BLaER1 treated with 17β-estradiol and CSF1 and Interleukin-3, amounts not matched to agents 10 nM and 100 nM (cell line): Measurements from ENCODE around the gene SSX2IP.
A peak's percentile ranks its signal among the peaks of the same experiment; 100 is the strongest.
"Not testable (repeated sequence)": the region's sequence is repeated elsewhere in the genome, so short reads cannot be mapped to it uniquely, and the experiment has no call there.

Source experiments
- H3K27ac ChIP-seq, 11 experiments: shearing (Covaris generic); formaldehyde crosslinking; 2 replicates each; pipeline ENCODE4 v1.8.1; 2022
- H3K27me3 ChIP-seq, 11 experiments: shearing (Covaris generic); formaldehyde crosslinking; 2 replicates each; pipeline ENCODE4 v1.8.1; 2022
- H3K36me3 ChIP-seq, 11 experiments: shearing (Covaris generic); formaldehyde crosslinking; 2 replicates each; pipeline ENCODE4 v1.8.1; 2022
- H3K4me1 ChIP-seq, 10 experiments: shearing (Covaris generic); formaldehyde crosslinking; 2 replicates each; pipeline ENCODE4 v1.8.1; 2022
- H3K4me2 ChIP-seq, 11 experiments: shearing (Covaris generic); formaldehyde crosslinking; 2 replicates each; pipeline ENCODE4 v1.8.1; 2022
- H3K4me3 ChIP-seq, 10 experiments: shearing (Covaris generic); formaldehyde crosslinking; 2 replicates each; pipeline ENCODE4 v1.8.1; 2022
- H3K9ac ChIP-seq, 11 experiments: shearing (Covaris generic); formaldehyde crosslinking; 2 replicates each; pipeline ENCODE4 v1.8.1; 2022
- H3K9me3 ChIP-seq, 11 experiments: shearing (Covaris generic); formaldehyde crosslinking; replicated peaks in 1 of 11; 2 replicates each; pipeline ENCODE4 v1.8.1; 2022
- H4K20me1 ChIP-seq, 11 experiments: shearing (Covaris generic); formaldehyde crosslinking; 2 replicates each; pipeline ENCODE4 v1.8.1; 2022
- Cebpa-rat ChIP-seq, 11 experiments: shearing (Covaris generic); IDR thresholded peaks; 2 replicates each; pipeline ENCODE4 v1.8.1; 2022

The SSX2IP gene

DNA sequence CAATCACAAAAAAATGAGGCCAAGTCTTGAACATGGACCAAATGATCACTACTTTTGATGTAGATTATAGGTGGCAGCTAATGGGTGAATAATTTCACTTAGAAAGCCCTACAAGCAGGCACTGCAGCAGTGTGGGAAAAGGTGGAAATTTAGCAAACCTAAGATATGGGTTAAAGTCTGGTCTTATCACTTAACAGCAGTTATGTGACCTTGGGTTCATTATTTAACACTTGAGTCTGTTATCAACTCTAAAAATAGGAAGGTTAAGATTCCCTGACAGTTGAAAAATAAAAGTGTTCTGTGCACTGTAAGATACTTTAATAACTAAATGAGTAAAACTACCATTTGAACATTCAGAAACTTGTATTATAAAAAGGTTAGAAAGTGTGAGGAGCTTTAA, 47.5 kb downstream of the SSX2IP start:
- Histone ChIP-seq H3K4me2 (no peak overlapping the region), H3K9me3 (no peaks in the 10 kb centered on the region), H3K4me3 (no peak overlapping the region), H3K9ac (no peak overlapping the region), H3K27ac (no peak overlapping the region), H3K4me1 (no peaks in the 10 kb centered on the region), H3K36me3 (peaks cover 0 to 15% (median 5%) of the 10 kb centered on the region in 11 experiments; a peak in 7 of 22 replicates), H3K27me3 (no peaks in the 10 kb centered on the region), H4K20me1 (no peaks in the 10 kb centered on the region)
- no peak for TF ChIP-seq Cebpa-rat (IDR thresholded peaks at IDR 0.05)

DNA sequence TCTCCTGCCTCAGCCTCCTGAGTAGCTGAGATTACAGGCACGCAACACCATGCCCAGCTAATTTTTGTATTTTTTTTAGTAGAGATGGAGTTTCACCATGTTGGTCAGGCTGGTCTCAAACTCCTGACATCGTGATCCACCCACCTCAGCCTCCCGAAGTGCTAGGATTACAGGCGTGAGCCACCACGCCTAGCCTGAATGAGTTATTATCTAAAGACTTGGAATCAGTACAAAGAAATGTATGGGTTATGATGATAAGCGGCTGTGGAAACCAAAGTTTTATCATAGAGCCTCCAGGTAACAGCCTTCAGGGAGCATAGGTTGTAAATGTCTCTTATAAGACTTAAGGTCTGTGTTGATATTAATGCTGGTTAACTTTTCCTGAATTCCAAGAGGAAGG, 50.5 kb downstream of the SSX2IP start:
- H3K27me3 ChIP-seq, H4K20me1 ChIP-seq, H3K4me2 ChIP-seq, H3K36me3 ChIP-seq, H3K4me1 ChIP-seq, H3K9ac ChIP-seq, H3K27ac ChIP-seq, H3K4me3 ChIP-seq: not testable (repeated sequence)
- H3K9me3 ChIP-seq = peaks cover 7 to 14% (median 12%) of the 10 kb centered on the region in 11 experiments; a peak in 14 of 22 replicates

DNA sequence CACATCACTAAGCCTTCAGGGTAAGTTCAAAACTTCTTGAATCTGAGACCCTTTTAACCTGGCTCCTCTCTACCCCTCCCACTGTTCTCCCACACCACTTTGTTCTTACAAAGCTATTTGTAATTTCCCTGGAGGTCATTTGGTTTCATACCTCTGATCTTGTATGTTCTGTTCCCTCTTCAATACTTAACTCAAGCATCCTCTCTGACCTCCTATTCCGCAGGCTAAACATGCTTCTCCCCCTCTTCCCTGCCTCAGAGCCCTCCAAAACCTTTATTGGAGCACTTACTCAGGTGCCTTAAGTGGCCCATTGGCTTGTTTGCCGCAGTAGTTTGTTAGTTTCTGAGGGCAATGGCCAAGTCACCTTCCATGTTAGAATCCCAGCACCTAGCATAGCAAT, 54.8 kb downstream of the SSX2IP start:
- H3K9ac ChIP-seq = no peak overlapping the region
- H3K4me1 ChIP-seq = peaks cover 0 to 11% (median 0%) of the 10 kb centered on the region in 10 experiments; a peak in 3 of 20 replicates
- TF ChIP-seq Cebpa-rat (IDR thresholded peaks at IDR 0.05) = no peak
- H3K4me2 ChIP-seq = no peak overlapping the region
- H3K27me3 ChIP-seq = no peaks in the 10 kb centered on the region
- no peaks in the 10 kb centered on the region for H3K36me3 ChIP-seq
- H3K27ac ChIP-seq = no peak overlapping the region
- H3K9me3 ChIP-seq = peaks cover 7 to 14% (median 12%) of the 10 kb centered on the region in 11 experiments; a peak in 14 of 22 replicates
- H3K4me3 ChIP-seq = no peak overlapping the region
- H4K20me1 ChIP-seq = no peaks in the 10 kb centered on the region

DNA sequence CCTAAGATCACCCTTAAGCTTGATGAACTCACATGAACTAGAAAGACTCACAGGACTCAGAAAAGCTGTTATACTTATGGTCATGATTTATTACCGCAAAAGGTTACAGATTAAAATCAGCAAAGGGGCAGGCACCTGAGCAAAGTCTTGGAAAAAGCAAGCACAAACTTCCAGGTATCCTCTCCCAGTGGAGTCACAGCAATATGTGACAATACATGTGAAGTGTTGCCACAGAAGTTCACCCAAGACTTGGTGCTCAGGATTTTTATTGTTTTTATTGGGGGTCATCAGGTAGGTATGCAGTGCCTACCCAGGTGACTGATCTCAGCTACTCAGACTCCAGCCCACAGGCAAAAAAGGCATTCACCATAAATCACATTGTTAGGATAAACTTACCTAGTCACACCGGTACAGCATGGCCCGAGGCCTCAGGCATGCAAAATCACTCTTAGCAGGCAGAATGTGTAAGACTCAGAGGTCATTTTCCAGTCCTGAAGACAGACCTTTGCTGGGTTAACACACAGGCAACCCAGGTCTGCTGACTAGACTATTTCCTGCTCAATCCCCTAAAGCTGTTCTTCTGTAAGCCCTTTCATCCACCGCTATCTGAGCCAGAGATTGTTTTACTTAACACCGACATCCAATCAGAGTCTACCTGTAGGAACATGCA, 55.6 kb downstream of the SSX2IP start:
- Histone ChIP-seq H3K9ac (no peak overlapping the region), H3K4me3 (no peak overlapping the region), H4K20me1 (no peaks in the 10 kb centered on the region), H3K4me1 (peaks cover 0 to 11% (median 0%) of the 10 kb centered on the region in 10 experiments; a peak in 3 of 20 replicates), H3K27me3 (no peaks in the 10 kb centered on the region), H3K36me3 (no peaks in the 10 kb centered on the region), H3K4me2 (no peak overlapping the region), H3K27ac (no peak overlapping the region), H3K9me3 (peaks cover 7 to 14% (median 12%) of the 10 kb centered on the region in 11 experiments; a peak in 14 of 22 replicates)
- no peak for TF ChIP-seq Cebpa-rat (IDR thresholded peaks at IDR 0.05)

DNA sequence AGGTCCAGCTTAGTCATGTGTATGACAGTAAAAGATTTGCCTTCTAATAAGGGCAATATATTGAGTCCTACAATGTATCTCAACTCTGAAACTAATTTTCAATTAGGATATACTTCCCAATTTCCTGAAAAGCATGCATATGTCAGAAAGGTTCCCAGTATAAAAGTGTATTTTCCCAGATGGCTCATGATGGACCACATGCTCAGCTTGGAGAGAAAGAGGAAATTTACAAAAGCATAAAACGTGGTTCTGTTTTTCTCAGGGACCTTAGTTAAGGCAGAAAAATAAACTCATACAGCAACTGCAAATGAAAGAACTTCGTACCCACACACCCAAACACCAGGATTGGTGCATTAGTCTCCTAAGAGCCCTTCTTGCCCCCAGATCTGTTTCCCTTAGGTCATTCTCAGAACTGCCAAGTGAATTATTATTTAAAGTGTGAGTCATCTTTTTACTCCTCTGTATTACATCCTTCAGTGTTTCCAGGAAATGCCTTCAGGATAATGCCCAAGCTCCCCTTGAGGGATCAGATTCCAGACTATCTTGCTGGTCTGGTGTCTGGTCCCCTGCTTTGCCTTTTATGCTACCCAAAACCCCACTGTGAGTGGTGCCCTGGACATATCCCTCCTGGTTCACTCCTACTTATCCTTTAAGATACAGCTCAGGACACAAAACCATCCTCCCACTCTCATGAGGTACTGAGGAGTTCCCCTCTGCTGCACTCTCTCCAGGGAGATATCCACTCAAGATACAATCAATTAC, 57.4 kb downstream of the SSX2IP start:
- 0 out of 22 replicates have a peak overlapping the region, but pooled peaks of 3 of the 11 experiments have one; percentile 3 to 8 (median 8) for H3K4me2 ChIP-seq
- no peaks in the 10 kb centered on the region for H3K36me3 ChIP-seq
- no peak overlapping the region for H3K9ac ChIP-seq
- H3K4me3 ChIP-seq = no peak overlapping the region
- H4K20me1 ChIP-seq = no peaks in the 10 kb centered on the region
- TF ChIP-seq Cebpa-rat (IDR thresholded peaks at IDR 0.05) = no peak
- no peak overlapping the region for H3K27ac ChIP-seq
- H3K27me3 ChIP-seq = no peaks in the 10 kb centered on the region
- H3K9me3 ChIP-seq = peaks cover 7 to 19% (median 12%) of the 10 kb centered on the region in 11 experiments; a peak in 14 of 22 replicates
- H3K4me1 ChIP-seq = peaks cover 0 to 11% (median 0%) of the 10 kb centered on the region in 10 experiments; a peak in 3 of 20 replicates

DNA sequence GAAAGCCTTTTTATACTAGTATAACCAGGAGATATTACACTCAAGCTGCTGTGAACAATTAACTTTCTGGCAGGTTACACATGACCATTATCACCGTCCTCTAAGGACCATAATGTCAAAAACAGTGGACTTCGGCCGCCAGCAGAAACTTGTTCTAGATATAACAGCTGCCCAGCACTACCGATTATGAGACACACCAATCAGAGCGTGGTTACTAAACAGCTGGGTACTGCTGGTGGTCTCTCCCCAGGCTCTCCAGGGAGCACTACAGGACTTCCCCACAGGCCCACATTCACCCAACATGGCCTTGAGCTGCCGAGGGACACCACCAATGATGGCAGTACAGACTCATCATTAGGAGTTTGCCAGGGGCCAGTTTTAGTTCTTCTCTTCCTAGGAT, 58.1 kb downstream of the SSX2IP start:
- no peak overlapping the region for H3K27ac ChIP-seq
- no peak overlapping the region for H3K4me2 ChIP-seq
- no peaks in the 10 kb centered on the region for H3K27me3 ChIP-seq
- H3K36me3 ChIP-seq = no peaks in the 10 kb centered on the region
- H4K20me1 ChIP-seq = no peaks in the 10 kb centered on the region
- TF ChIP-seq Cebpa-rat (IDR thresholded peaks at IDR 0.05) = no peak
- no peak overlapping the region for H3K4me3 ChIP-seq
- H3K9me3 ChIP-seq = peaks cover 7 to 19% (median 12%) of the 10 kb centered on the region in 11 experiments; a peak in 14 of 22 replicates
- H3K4me1 ChIP-seq = peaks cover 0 to 11% (median 0%) of the 10 kb centered on the region in 10 experiments; a peak in 3 of 20 replicates
- no peak overlapping the region for H3K9ac ChIP-seq

DNA sequence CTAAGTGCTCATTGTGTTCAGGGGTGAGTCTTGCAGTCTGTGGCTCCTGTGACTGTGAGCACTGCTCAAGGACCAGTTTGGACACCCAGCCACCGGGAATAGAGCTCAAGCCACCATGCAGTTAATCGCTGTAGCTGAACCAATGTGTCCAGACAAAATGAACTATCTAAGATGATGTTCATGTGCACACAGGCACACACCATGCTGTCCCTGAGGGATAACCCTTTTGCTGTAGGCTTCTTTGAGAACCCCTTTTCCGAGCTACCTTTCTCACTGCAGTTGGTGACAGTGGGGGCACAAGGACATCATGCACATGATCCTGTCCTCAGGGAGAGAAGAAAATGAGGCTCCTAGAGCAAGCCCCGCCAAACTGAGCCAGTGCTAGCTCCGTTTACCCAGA, 65.4 kb downstream of the SSX2IP start:
- Histone ChIP-seq H3K36me3 (no peaks in the 10 kb centered on the region), H3K4me1 (peaks cover 4 to 12% (median 7%) of the 10 kb centered on the region in 10 experiments; a peak in 16 of 20 replicates), H3K27ac (no peak overlapping the region), H3K9me3 (peaks cover 0 to 9% (median 0%) of the 10 kb centered on the region in 11 experiments; a peak in 1 of 22 replicates), H3K4me3 (no peak overlapping the region), H3K4me2 (no peak overlapping the region), H4K20me1 (no peaks in the 10 kb centered on the region), H3K9ac (no peak overlapping the region), H3K27me3 (no peaks in the 10 kb centered on the region)
- no peak for TF ChIP-seq Cebpa-rat (IDR thresholded peaks at IDR 0.05)

DNA sequence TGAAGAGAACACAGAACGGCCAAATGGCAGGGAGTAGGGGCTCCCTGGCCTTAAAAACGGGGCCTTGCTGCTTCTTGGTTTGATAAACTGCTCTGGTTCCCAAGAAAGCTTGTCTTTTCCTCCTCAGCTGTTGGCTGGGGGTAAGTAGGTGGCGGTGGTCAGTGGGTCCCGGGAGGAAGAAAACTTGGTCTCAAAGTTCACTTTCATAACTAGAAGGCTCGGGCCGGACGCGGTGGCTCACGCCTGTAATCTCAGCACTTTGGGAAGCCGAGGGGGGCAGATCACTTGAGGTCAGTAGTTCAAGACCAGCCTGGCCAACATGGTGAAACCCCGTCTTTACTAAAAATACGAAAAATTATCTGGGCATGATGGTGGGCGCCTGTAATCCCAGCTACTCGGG, 68.7 kb downstream of the SSX2IP start:
- no peaks in the 10 kb centered on the region for H3K36me3 ChIP-seq
- peak overlapping the region in 4 of 11 experiments; percentile 75 to 86 (median 80); a peak in 2 of 22 replicates for H3K4me2 ChIP-seq
- TF ChIP-seq Cebpa-rat (IDR thresholded peaks at IDR 0.05) = no peak

DNA sequence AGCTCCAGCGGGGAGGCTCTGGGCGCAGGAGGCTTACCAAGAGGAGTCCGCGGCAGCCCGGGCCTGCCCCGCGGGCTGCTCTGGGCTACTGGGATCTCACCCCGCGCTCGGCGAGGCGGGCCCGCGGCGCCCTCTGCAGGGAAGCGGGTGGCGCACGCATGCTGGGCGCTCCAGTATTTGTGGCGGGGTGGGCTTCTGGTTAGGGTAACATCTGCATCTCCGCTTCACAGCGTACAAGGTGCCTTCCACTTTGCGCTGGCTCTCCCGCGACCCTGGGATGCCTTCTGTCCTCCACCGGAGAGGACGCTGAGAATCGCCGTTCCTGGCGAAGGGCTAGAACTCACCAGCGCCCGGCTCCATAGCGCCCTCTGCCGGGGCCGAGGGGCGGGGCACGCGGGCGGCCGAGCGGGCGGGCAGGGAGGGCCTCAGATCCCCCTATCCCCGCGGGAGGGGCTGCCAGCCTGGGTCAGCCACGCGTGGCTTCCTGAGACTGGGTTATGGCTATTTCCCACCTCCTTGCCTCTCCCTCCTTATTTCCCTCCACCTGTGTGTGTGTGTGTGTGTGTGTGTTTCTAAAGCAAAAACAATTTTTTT, 69.4 kb downstream of the SSX2IP start:
- peak overlapping the region; percentile 51 to 83 (median 65); a peak in 21 of 22 replicates for H3K27ac ChIP-seq
- TF ChIP-seq Cebpa-rat (IDR thresholded peaks at IDR 0.05) = no peak

More for the DNA sequence above, 68.7 kb downstream of the SSX2IP start:
- H3K4me1 ChIP-seq = peaks cover 4 to 21% (median 15%) of the 10 kb centered on the region in 10 experiments; a peak in 16 of 20 replicates
- no peak overlapping the region for H3K4me3 ChIP-seq
- H3K27me3 ChIP-seq = no peaks in the 10 kb centered on the region
- no peak overlapping the region for H3K27ac ChIP-seq
- H4K20me1 ChIP-seq = no peaks in the 10 kb centered on the region
- H3K9ac ChIP-seq = 0 out of 22 replicates have a peak overlapping the region, but pooled peaks of 1 of the 11 experiments have one; percentile 85
- no peaks in the 10 kb centered on the region for H3K9me3 ChIP-seq

More for the DNA sequence above, 69.4 kb downstream of the SSX2IP start:
- H3K9me3 ChIP-seq = no peaks in the 10 kb centered on the region
- H3K4me1 ChIP-seq = peaks cover 4 to 27% (median 15%) of the 10 kb centered on the region in 10 experiments; a peak in 16 of 20 replicates
- H3K9ac ChIP-seq = peak overlapping the region; percentile 68 to 85 (median 79)
- no peaks in the 10 kb centered on the region for H4K20me1 ChIP-seq
- no peaks in the 10 kb centered on the region for H3K27me3 ChIP-seq
- peak overlapping the region; percentile 75 to 87 (median 80) for H3K4me2 ChIP-seq
- no peaks in the 10 kb centered on the region for H3K36me3 ChIP-seq
- H3K4me3 ChIP-seq = peak overlapping the region; percentile 58 to 73 (median 64)
